BLaER1 treated with 17β-estradiol and CSF1 and Interleukin-3, amounts not matched to agents 10 nM and 100 nM (cell line): ENCODE data around the gene OR52I2.
A peak's percentile ranks its signal among the peaks of the same experiment; 100 is the strongest.

ENCODE experiments used
- H3K27ac ChIP-seq, 11 experiments: shearing (Covaris generic); formaldehyde crosslinking; 2 replicates each; pipeline ENCODE4 v1.8.1; 2022
- H3K27me3 ChIP-seq, 11 experiments: shearing (Covaris generic); formaldehyde crosslinking; 2 replicates each; pipeline ENCODE4 v1.8.1; 2022
- H3K36me3 ChIP-seq, 11 experiments: shearing (Covaris generic); formaldehyde crosslinking; 2 replicates each; pipeline ENCODE4 v1.8.1; 2022
- H3K4me1 ChIP-seq, 10 experiments: shearing (Covaris generic); formaldehyde crosslinking; 2 replicates each; pipeline ENCODE4 v1.8.1; 2022
- H3K4me2 ChIP-seq, 11 experiments: shearing (Covaris generic); formaldehyde crosslinking; 2 replicates each; pipeline ENCODE4 v1.8.1; 2022
- H3K4me3 ChIP-seq, 10 experiments: shearing (Covaris generic); formaldehyde crosslinking; 2 replicates each; pipeline ENCODE4 v1.8.1; 2022
- H3K9ac ChIP-seq, 11 experiments: shearing (Covaris generic); formaldehyde crosslinking; 2 replicates each; pipeline ENCODE4 v1.8.1; 2022
- H3K9me3 ChIP-seq, 11 experiments: shearing (Covaris generic); formaldehyde crosslinking; replicated peaks in 1 of 11; 2 replicates each; pipeline ENCODE4 v1.8.1; 2022
- H4K20me1 ChIP-seq, 11 experiments: shearing (Covaris generic); formaldehyde crosslinking; 2 replicates each; pipeline ENCODE4 v1.8.1; 2022
- Cebpa-rat ChIP-seq, 11 experiments: shearing (Covaris generic); IDR thresholded peaks; 2 replicates each; pipeline ENCODE4 v1.8.1; 2022

The OR52I2 gene

DNA sequence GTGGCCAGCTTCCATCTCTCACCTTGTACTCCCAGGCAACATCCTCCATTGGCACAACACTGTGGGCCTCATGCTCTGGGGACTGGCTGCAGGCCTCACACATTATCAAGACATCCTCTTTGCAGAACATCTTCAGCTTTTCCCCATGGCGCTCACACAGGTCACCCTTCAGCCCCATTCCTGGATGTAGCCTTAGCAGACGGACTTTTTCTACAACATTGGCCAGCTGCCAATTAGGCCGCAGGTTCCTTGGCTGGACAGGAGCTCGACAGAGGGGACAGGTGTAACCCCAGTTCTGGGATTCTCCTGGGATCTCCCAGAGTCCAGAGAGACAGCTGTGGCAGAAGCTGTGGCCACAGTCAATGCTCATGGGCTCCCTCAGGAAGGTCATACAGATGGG is 23.5 kb downstream of the OR52I2 start:
- peaks cover 12 to 19% (median 14%) of the 10 kb centered on the region in 10 experiments; a peak in 19 of 20 replicates for H3K4me1 ChIP-seq
- no peak overlapping the region for H3K9ac ChIP-seq
- TF ChIP-seq Cebpa-rat (IDR thresholded peaks at IDR 0.05) = no peak
- no peaks in the 10 kb centered on the region for H4K20me1 ChIP-seq
- H3K4me3 ChIP-seq = no peak overlapping the region
- H3K4me2 ChIP-seq = no peak overlapping the region
- H3K27ac ChIP-seq = no peak overlapping the region
- H3K36me3 ChIP-seq = peaks cover 41 to 60% (median 51%) of the 10 kb centered on the region in 11 experiments
- H3K27me3 ChIP-seq = no peaks in the 10 kb centered on the region
- H3K9me3 ChIP-seq = peaks cover 0 to 5% (median 0%) of the 10 kb centered on the region in 11 experiments; a peak in 2 of 22 replicates

DNA sequence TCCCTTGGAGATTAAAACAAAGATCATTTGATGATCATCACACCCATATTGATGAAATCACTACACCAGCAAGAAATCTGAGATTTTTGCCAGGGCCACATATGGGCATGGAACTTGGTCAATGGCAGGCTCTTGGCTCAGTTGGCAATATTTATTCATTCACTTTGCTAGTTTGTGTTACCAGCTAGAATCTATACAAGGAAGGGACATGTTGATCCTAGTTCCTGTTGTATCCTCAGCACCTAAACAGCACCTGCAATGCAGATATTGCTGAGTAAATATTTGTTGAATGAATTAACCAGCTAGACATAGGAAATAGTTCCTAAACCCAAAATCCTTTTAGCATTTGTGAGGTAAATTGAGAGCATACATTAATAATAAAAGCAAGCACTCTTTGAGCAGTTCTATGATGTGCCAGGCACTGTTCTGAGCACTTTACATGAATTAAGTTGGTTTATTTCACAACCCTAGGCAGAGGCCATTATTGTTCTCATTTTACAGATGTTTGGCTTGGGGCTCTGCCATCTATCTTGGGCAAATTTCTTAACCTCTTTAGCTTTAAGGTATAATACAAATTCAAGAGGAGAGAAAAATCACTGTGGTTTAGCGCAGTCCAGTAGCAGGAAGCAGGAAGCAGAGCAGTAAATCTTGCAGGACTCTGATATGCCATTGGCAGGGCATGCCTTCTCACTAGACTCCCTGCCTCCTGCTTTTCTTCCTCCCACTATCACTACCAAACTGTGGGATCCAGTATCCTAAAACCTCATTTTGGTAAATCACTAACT is 24.9 kb downstream of the OR52I2 start:
- Histone ChIP-seq H3K4me3 (peak overlapping the region in 8 of 10 experiments; percentile 65 to 82 (median 72); a peak in 8 of 20 replicates), H3K4me2 (peak overlapping the region; percentile 62 to 85 (median 77)), H3K36me3 (peaks cover 28 to 46% (median 37%) of the 10 kb centered on the region in 11 experiments), H3K27ac (no peak overlapping the region), H3K9ac (no peak overlapping the region), H3K4me1 (peaks cover 18 to 27% (median 20%) of the 10 kb centered on the region in 10 experiments), H3K27me3 (no peaks in the 10 kb centered on the region), H3K9me3 (peaks cover 0 to 5% (median 0%) of the 10 kb centered on the region in 11 experiments; a peak in 2 of 22 replicates), H4K20me1 (no peaks in the 10 kb centered on the region)
- no peak for TF ChIP-seq Cebpa-rat (IDR thresholded peaks at IDR 0.05)

DNA sequence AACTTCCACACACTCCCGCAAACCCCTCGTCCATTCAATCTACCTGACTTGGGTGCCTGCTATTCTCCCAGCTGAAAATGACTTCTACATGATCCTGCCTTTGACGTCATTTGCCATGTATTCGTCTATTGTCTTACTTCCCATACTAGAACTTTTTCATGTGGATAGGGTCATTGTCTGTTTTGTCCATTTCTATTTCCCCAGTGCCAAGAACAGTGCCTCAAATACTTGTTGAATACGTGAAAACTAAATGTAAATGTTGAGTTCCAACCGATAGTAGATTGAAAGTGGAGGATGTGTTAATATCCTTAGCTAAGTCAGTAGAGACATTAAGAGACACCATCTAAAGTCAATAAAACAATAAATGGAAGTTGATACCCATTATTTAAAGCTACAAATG is 25.6 kb downstream of the OR52I2 start:
- TF ChIP-seq Cebpa-rat (IDR thresholded peaks at IDR 0.05) = no peak
- Histone ChIP-seq H3K27ac (peak overlapping the region in 6 of 11 experiments; percentile 83 to 90 (median 86); a peak in 12 of 22 replicates), H3K4me3 (peak overlapping the region; percentile 65 to 82 (median 73)), H3K36me3 (peaks cover 21 to 39% (median 31%) of the 10 kb centered on the region in 11 experiments), H3K9ac (peak overlapping the region; percentile 84 to 90 (median 87); a peak in 18 of 22 replicates), H3K4me1 (peaks cover 18 to 27% (median 20%) of the 10 kb centered on the region in 10 experiments), H3K4me2 (peak overlapping the region; percentile 62 to 85 (median 77)), H3K27me3 (no peaks in the 10 kb centered on the region), H3K9me3 (peaks cover 0 to 5% (median 0%) of the 10 kb centered on the region in 11 experiments; a peak in 2 of 22 replicates), H4K20me1 (no peaks in the 10 kb centered on the region)

DNA sequence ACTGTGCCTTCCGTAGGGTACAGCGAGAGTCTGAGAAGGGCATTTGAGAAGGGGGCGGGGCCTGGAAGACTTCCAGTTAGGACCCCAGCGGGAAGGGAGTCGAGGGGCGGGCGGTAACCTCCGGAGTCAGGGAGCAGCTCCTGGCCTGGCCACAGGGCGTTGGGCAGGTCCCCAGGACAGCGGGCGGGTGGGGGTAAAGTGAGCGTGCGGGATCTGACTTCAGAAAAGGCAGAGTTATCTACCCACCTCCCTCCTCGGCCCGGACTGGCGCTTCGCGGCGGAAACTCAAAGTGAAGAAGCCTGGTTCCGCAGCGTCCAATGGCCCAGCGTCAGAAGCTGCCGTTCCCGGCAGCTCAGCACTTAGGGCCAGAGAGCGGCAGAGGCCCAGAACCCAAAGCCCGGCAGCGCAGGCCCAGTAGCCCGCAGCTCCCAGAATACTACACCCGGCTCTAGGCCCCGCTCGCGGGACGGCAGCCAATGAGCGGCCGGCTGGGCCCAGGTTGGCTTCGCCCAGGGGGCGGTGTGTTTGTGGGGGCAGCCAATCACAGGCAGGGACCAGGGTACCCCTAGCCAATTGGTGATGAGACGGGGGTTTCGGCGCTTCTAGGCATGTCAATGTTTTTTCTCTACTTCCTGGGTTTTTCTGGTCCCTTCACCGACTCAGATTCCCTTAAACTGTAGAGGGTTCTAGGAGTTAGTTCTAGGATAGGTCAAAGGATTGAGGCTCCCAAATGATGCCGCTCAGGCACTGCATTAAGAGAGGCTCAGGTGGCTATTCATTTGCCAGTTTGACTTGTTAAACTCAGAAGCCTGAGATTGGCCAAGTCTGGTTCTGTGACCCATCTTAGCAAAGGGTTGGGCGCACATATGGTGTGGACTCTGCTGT is 26.5 kb downstream of the OR52I2 start, which contains the start of gene TRIM68:
Gene TRIM68, minus strand, starts transcription at position 451 of the 886 bp plus-strand sequence. CDS start 2,727 bp downstream, outside the sequence.
- Histone ChIP-seq H3K27me3 (no peaks in the 10 kb centered on the region), H3K9me3 (peaks cover 0 to 5% (median 0%) of the 10 kb centered on the region in 11 experiments; a peak in 2 of 22 replicates), H4K20me1 (no peaks in the 10 kb centered on the region), H3K4me2 (peak within 1 kb of the TSS; percentile 62 to 85 (median 77)), H3K4me3 (peak within 1 kb of the TSS; percentile 65 to 82 (median 73)), H3K9ac (peak within 1 kb of the TSS; percentile 84 to 90 (median 87)), H3K36me3 (peaks cover 14 to 30% (median 23%) of the 10 kb centered on the region in 11 experiments), H3K4me1 (peaks cover 18 to 27% (median 20%) of the 10 kb centered on the region in 10 experiments), H3K27ac (peak within 1 kb of the TSS; percentile 74 to 90 (median 86))
- TF ChIP-seq Cebpa-rat (IDR thresholded peaks at IDR 0.05) = no peak

DNA sequence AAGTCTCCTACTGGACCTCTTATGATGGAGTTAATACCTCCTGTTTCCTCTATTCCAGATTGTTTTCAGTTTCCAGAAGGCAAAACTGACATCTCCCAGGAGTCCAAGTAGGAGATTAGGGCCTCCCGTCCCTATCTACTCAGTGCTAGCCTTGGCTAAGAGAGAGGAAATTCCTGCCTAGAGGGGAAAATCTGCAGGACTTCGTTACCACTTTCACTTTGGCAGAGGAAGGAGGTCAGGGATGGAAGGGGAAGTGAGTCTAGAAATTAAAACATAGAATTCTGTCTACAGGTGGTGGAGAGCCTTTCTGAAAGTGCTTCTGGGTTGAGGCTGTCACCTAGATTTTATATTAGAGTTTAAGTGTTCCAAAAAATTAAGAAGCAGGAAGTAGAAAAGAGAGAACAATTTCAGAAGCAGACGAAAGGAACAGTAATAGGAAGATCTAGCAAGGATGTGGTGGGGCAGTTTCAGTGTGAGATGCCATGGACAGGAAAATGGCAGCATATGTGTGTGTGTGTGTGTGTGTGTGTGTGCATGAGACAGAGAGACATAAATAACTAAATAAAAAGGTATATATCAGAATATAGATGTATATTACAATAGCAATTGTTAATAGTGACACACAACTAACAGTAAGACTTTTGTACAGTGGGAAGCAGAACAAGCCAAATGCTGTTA is 28.9 kb downstream of the OR52I2 start:
- Histone ChIP-seq H3K4me2 (peak overlapping the region; percentile 59 to 72 (median 63)), H3K27me3 (no peaks in the 10 kb centered on the region), H4K20me1 (no peaks in the 10 kb centered on the region), H3K27ac (peak overlapping the region in 6 of 11 experiments; percentile 6 to 54 (median 17); a peak in 6 of 22 replicates), H3K36me3 (peaks cover 0 to 6% (median under 1%) of the 10 kb centered on the region in 11 experiments; a peak in 9 of 22 replicates), H3K9ac (peak overlapping the region in 1 of 11 experiments; percentile 23; a peak in 1 of 22 replicates), H3K4me3 (peak overlapping the region in 5 of 10 experiments; percentile 4 to 40 (median 36); a peak in 3 of 20 replicates), H3K9me3 (peaks cover 0 to 5% (median 0%) of the 10 kb centered on the region in 11 experiments; a peak in 2 of 22 replicates), H3K4me1 (peaks cover 18 to 27% (median 20%) of the 10 kb centered on the region in 10 experiments)
- no peak for TF ChIP-seq Cebpa-rat (IDR thresholded peaks at IDR 0.05)

DNA sequence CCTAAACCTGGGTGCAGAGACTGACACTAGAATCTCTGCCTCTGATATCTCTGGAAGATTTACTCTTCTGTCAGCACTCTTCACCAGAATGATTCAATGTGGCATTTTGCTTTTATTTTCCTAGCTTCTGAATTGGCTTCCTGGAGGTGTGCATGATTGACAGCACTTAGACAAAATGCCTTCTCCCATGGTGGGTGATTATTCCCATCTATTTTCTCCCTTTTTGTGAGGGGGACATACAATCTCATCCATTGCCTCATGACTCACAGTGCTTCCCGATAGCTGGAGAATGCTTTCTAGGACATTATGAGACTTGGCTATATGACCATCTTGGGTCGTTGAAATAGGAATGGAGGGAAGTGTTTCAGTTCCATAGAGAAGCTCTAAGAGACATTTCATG is 30.4 kb downstream of the OR52I2 start:
- H3K36me3 ChIP-seq = no peaks in the 10 kb centered on the region
- H3K9ac ChIP-seq = no peak overlapping the region
- H3K4me1 ChIP-seq = peaks cover 12 to 20% (median 15%) of the 10 kb centered on the region in 10 experiments
- H3K4me2 ChIP-seq = no peak overlapping the region
- no peaks in the 10 kb centered on the region for H3K27me3 ChIP-seq
- peaks cover 0 to 5% (median 0%) of the 10 kb centered on the region in 11 experiments; a peak in 2 of 22 replicates for H3K9me3 ChIP-seq
- no peak for TF ChIP-seq Cebpa-rat (IDR thresholded peaks at IDR 0.05)
- H3K4me3 ChIP-seq = no peak overlapping the region
- no peak overlapping the region for H3K27ac ChIP-seq
- no peaks in the 10 kb centered on the region for H4K20me1 ChIP-seq

DNA sequence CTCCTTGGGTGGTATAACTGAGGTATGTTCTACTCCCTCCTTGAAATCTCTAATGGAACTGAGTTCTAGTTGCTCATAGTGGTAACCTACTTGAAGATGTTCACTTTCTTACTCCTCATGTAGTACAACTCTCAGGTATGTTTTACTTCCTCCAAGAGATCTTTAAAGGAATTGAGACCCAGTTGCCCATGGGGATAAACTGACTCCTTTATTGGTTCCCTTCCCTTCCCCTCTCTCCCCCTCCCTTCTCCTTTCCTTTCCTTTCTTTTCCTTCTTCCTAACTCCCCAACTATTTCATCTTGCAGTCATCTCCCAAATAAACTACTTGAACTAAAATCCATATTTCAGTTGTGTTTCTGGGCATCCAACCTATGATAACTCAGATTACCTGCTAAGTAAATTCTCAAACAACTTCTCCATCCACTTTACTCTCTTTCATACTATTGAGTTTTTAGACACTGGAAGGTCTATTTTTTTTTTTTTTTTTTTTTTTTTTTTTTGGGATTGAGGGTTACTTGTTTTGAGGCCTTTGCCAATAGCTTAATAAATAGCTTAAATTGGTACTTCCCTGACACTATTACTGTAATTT is 34.4 kb downstream of the OR52I2 start:
- no peak for TF ChIP-seq Cebpa-rat (IDR thresholded peaks at IDR 0.05)
- Histone ChIP-seq H4K20me1 (no peaks in the 10 kb centered on the region), H3K9ac (no peak overlapping the region), H3K27me3 (no peaks in the 10 kb centered on the region), H3K27ac (no peak overlapping the region), H3K4me2 (no peak overlapping the region), H3K4me1 (no peaks in the 10 kb centered on the region), H3K36me3 (no peaks in the 10 kb centered on the region), H3K9me3 (no peaks in the 10 kb centered on the region), H3K4me3 (no peak overlapping the region)

DNA sequence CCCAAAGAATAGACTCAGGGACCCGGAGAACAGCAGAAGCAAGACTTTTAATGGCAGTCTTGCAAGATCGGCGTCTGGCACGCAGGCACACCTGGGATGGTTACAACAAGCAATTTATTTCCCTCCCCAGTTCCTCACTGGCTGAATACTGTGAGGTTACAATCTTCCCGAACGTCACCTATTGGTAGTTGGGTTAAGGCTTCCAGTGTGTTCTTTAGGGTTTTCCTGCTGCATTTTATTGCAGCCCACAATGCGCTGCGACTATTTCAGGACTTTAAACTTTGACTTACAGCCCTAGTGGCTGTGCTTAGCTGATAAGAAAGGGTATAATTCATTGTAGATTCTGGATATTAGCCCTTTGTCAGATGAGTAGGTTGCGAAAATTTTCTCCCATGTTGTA is 38.0 kb downstream of the OR52I2 start:
- no peaks in the 10 kb centered on the region for H4K20me1 ChIP-seq
- TF ChIP-seq Cebpa-rat (IDR thresholded peaks at IDR 0.05) = no peak
- no peaks in the 10 kb centered on the region for H3K27me3 ChIP-seq
- H3K4me3 ChIP-seq = no peak overlapping the region
- no peak overlapping the region for H3K27ac ChIP-seq
- H3K4me2 ChIP-seq = no peak overlapping the region
- no peak overlapping the region for H3K9ac ChIP-seq
- H3K36me3 ChIP-seq = no peaks in the 10 kb centered on the region
- H3K9me3 ChIP-seq = no peaks in the 10 kb centered on the region
- no peaks in the 10 kb centered on the region for H3K4me1 ChIP-seq
